Cardiac ventricle fibroblast (primary cell): ENCODE results near the gene TTC23L. TPM values are rescaled to one million over a fixed set of nuclear protein-coding genes. Genes with fewer than 3 reads are reported as not detected.

Experiments
- total RNA-seq: library from RNA; depleted of rRNA; stranded (reverse); fragments of >200 nt; gene quantifications from 2 replicates; pipeline ENCODE4 v1.2.3, GENCODE V29; 2015

The TTC23L gene
- 0.19 TPM in 1 of 2 replicates, not detected in the other for total RNA-seq

GRCh38 chr5:34838785-34839714, at the start of gene TTC23L:
TSS of gene TTC23L (plus strand) at chr5:34839164. CDS start at chr5:34840672, 1,508 bp downstream.

GRCh38 chr5:34915139-34915855, 76.3 kb downstream of the TTC23L start, which contains the start of the genes BRIX1 and RAD1:
TSS of gene BRIX1 (plus strand) at chr5:34915711. CDS start at chr5:34915739, 28 bp downstream.
TSS of gene RAD1 (minus strand) at chr5:34915504. CDS start at chr5:34914892, 612 bp downstream.

GRCh38 chr5:34929134-34929719, 90.3 kb downstream of the TTC23L start, which contains the start of gene DNAJC21:
TSS of gene DNAJC21 (plus strand) at chr5:34929559. CDS start at chr5:34929820, 261 bp downstream.

Other genes starting within 250 kb of the TTC23L start
- gene RAI14, start 182.8 kb upstream of the TTC23L start, total RNA-seq = 24.1 and 27.6 TPM in 2 replicates
- gene RAD1, start 76.3 kb downstream of the TTC23L start, total RNA-seq = 14.4 and 15.8 TPM in 2 replicates
- gene BRIX1, start 76.5 kb downstream of the TTC23L start, total RNA-seq = 12.7 and 13.5 TPM in 2 replicates
- gene DNAJC21, start 90.4 kb downstream of the TTC23L start, total RNA-seq = 22.8 and 33.4 TPM in 2 replicates
- gene AGXT2, start 208.8 kb downstream of the TTC23L start, total RNA-seq = not detected in 2 replicates